ENCODE results near the gene TMEM117. TPM values are rescaled to one million over a fixed set of nuclear protein-coding genes. Genes with fewer than 3 reads are reported as not detected.

Gene TMEM117
- total RNA-seq, 2 experiments from 2014 or later, result 0.77 to 0.79 TPM

DNA sequence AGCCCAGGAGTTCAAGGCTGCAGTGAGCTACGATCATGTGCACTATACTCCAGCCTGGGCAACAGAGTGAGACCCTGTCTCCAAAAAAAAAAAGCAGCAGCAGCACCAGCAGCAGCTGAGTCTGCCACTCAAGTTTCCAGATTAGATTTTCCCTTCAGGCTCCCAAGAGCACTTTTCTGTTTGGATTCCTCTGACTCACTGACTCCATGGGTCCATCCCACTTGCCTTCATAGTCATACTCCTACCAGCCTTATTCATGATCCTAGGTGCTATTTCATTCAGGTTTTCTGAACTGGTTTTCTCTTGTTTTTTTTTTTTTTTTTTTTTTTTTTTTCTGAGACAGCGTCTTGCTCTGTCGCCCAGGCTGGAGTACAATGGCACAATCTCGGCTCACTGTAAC is 23.0 kb upstream of the TMEM117 start:
- CTCF ChIA-PET, result interaction anchor here (0.6 to 0.7 kb wide), 3 partner anchors 24 to 1289 kb away, joined by 3 to 4 read pairs (median 3); no protein-coding TSS in a partner anchor

DNA sequence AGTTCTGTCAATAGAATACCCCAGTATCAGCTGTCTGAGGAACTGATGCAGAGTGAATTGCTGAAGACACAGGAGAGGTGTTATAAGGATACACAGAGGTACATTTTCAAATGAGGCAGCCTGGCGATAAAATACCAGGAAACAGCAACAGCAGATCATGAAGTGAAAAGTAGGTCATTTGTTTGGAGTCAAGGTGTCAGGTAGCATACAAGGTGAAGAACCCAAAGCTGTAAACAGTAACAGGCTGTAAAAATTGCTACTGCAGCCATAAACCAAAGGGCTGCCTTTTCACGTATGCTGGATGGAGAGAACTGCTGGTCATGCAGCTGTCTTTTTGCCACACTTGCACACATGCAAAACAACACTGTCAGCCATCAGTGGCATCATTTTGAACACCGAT is 20.5 kb upstream of the TMEM117 start:
- DNase-seq, result no peak
- Mint-ChIP-seq H3K9me3 (no peaks in the 10 kb centered on the region), H3K36me3 (ENCODE audit: low read depth) (no peaks in the 10 kb centered on the region), H3K4me1 (peaks cover 4% of the 10 kb centered on the region), H3K4me3 (no peak overlapping the region), H3K27me3 (peaks cover 6% of the 10 kb centered on the region), H3K27ac (no peak overlapping the region)
- POLR2A ChIA-PET, result no interaction called here
- CTCF ChIA-PET, result interaction anchor here (3.6 kb wide), 1 partner anchor 10 kb away, joined by 16 read pairs; the partner anchor contains the start of gene TWF1

More for the DNA sequence above, 23.0 kb upstream of the TMEM117 start:
- H3K9me3 Mint-ChIP-seq, result no peaks in the 10 kb centered on the region
- H3K27ac Mint-ChIP-seq, result no peak overlapping the region
- no peak for DNase-seq
- H3K4me3 Mint-ChIP-seq, result no peak overlapping the region
- H3K27me3 Mint-ChIP-seq, result peaks cover 6% of the 10 kb centered on the region
- H3K36me3 Mint-ChIP-seq (ENCODE audit: low read depth), result no peaks in the 10 kb centered on the region
- POLR2A ChIA-PET, result no interaction called here
- peaks cover 4% of the 10 kb centered on the region for H3K4me1 Mint-ChIP-seq

DNA sequence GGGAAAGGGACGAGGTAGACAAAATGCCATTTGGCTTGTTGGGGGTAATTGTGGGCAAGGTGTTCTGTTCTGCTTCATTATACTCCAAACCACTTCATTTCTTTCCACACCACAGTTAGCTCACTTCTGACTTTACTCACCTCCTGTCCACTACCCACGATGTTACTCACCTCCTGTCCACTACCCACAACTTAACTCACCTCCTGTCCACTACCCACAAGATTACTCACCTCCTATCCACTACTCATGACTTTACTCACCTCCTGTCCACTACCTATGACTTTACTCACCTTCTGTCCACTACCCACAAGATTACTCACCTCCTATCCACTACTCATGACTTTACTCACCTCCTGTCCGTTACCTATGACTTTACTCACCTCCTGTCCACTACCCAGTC is 19.7 kb upstream of the TMEM117 start:
- H3K27me3 Mint-ChIP-seq, result peaks cover 5% of the 10 kb centered on the region
- no peak for DNase-seq
- H3K9me3 Mint-ChIP-seq, result no peaks in the 10 kb centered on the region
- ChIA-PET CTCF (interaction anchor here (1.2 to 3.6 kb wide), 2 partner anchors 9 to 11 kb away, joined by 4 to 16 read pairs; partner anchors contain the start of gene TWF1), POLR2A (no interaction called here)
- no peaks in the 10 kb centered on the region for H3K36me3 Mint-ChIP-seq (ENCODE audit: low read depth)
- H3K4me1 Mint-ChIP-seq, result peaks cover 2% of the 10 kb centered on the region
- no peak overlapping the region for H3K4me3 Mint-ChIP-seq
- H3K27ac Mint-ChIP-seq, result no peak overlapping the region

DNA sequence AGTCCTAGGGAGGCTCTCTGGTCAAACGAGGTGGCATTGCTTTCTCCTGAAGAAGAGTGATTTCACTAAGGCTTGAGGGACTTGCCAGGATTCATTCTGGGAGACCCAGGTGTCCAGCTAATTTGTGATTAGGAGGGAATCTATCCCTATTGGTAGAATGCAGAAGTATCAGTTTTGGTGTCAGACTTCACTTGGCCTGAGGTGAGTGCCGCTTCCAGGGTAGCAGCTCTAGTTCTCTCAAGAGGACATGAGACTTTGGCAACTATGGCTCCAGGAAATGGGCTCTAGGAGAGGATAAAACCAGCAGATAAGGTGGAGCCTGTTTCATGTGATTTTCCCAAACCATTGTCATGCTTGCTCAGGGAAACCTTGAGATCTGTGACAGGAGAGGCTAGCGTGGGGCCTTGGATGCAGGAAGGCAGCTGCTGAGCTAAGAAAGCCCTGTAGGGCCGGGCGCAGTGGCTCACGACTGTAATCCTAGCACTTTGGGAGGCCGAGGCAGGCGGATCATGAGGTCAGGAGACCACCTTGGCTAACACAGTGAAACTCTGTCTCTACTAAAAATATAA is 11.6 kb upstream of the TMEM117 start:
- Mint-ChIP-seq H3K27me3 (peaks cover 3% of the 10 kb centered on the region), H3K4me1 (no peaks in the 10 kb centered on the region), H3K36me3 (ENCODE audit: low read depth) (no peaks in the 10 kb centered on the region), H3K4me3 (no peak overlapping the region), H3K27ac (no peak overlapping the region), H3K9me3 (no peaks in the 10 kb centered on the region)
- ChIA-PET CTCF (interaction anchor here (1.4 to 1.7 kb wide), 2 partner anchors 8 to 10 kb away, joined by 4 to 7 read pairs; no protein-coding TSS in a partner anchor), POLR2A (no interaction called here)
- no peak for DNase-seq

DNA sequence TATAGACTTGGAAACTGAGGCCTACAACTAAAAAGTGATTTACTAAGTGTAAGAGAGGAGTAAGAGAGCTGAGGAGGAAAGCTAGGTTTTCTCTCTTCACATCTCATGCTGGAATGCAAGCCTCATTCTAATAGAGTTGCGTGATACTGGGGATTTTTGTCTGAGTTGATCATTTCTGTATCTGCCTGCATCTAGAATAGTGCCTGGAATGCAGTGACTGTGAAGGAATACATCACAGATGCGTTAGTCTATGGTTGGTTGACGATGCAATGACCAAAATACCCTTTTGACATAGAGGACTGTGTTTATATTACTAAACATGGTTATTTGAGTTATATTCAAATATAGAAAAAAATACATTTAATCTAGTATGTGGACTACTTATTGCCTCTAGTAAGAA is 9.2 kb upstream of the TMEM117 start:
- Mint-ChIP-seq H3K27ac (no peak overlapping the region), H3K4me1 (peaks cover under 1% of the 10 kb centered on the region), H3K36me3 (ENCODE audit: low read depth) (no peaks in the 10 kb centered on the region), H3K4me3 (no peak overlapping the region), H3K27me3 (peaks cover 11% of the 10 kb centered on the region), H3K9me3 (no peaks in the 10 kb centered on the region)
- no peak for DNase-seq
- ChIA-PET POLR2A (no interaction called here), CTCF (no interaction called here)

DNA sequence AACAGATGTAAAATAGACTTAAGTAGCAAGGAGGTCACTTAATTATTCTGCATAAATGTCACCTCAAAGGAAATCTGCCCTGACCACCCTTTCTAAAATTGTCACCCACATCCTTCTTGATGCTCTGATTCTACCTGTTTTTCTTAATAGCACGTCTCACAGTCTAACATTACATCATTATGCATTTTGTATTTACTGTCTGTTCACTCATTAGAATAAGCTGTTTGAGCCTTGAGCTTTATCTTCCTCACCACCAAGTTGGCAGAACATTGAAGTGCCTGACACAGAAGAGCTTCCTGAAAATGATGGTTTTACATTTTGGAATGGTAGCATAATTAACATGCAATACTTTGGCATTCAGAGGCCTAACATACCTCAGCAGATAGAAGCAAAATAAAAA is 8.8 kb upstream of the TMEM117 start:
- Mint-ChIP-seq H3K4me1 (peaks cover 4% of the 10 kb centered on the region), H3K36me3 (ENCODE audit: low read depth) (no peaks in the 10 kb centered on the region), H3K27ac (no peak overlapping the region), H3K9me3 (no peaks in the 10 kb centered on the region), H3K4me3 (no peak overlapping the region), H3K27me3 (peaks cover 14% of the 10 kb centered on the region)
- CTCF ChIA-PET, result no interaction called here
- POLR2A ChIA-PET, result no interaction called here
- no peak for DNase-seq

DNA sequence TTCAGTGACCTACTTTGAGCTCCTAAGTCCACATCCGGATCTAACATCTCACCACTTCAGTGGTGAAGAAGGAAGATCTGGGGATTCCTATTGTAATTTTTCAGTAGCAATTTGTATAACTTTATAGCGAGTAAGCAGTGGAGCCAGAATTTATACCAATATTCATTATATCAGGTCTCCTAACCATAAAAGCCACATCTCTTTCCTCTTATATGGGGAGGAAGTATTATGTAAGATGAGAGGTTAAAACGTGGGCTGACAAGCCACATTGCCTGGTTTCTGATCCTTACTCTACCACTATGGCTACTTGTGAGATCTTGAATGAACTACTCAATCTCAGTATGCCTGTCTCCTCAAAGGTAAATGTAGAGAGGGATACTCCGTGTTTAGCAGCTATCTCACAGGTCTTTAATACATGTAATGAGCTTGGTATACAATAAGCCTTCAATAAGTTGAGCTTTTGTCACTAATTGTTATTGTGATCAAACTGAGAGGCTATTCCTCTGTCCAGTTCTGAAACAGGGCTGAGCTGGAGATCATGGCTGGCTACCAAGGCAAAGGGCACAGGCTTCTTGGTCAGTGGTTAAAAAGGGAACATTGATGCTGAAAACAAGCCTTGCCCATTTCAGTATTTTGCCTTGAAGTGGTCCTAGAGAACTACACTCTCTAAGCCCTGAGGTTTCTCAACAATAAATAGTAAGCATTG is 3.3 kb upstream of the TMEM117 start:
- DNase-seq, result peak; percentile 16

DNA sequence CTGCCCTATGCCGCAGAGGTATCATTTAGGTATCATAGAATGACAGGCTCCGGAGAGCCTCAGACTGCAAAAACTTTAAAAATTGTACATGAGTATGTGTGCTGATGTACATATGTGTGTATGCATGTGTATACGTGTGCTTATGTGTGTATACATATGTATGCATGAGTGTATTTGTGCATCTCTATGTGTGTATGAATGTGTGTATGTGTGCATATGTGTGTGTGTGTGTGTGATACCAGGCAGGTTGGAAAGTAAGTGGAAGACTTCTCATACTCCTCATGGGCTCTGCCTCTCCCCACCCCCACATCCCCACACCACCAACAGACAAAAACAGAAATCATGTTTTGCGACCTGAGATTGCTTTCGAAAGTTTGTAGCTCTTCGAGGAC is 621 bp upstream of the TMEM117 start:
- Mint-ChIP-seq H3K4me3 (peak overlapping the region; percentile 73), H3K9me3 (no peaks in the 10 kb centered on the region), H3K27me3 (peaks cover 20% of the 10 kb centered on the region), H3K27ac (peak overlapping the region; percentile 88), H3K4me1 (peaks cover 32% of the 10 kb centered on the region), H3K36me3 (ENCODE audit: low read depth) (no peaks in the 10 kb centered on the region)
- no peak for DNase-seq
- POLR2A ChIA-PET, result no interaction called here
- CTCF ChIA-PET, result interaction anchor here (0.6 kb wide), 1 partner anchor 392 kb away, joined by 3 read pairs; no protein-coding TSS in a partner anchor

More for the DNA sequence above, 3.3 kb upstream of the TMEM117 start:
- CTCF ChIA-PET, result interaction anchor here (0.7 to 1.9 kb wide), 5 partner anchors 9 to 117 kb away, joined by 3 to 7 read pairs (median 3); no protein-coding TSS in a partner anchor
- Mint-ChIP-seq H3K4me3 (no peak overlapping the region), H3K4me1 (peaks cover 29% of the 10 kb centered on the region), H3K27me3 (peaks cover 26% of the 10 kb centered on the region), H3K27ac (no peak overlapping the region), H3K9me3 (no peaks in the 10 kb centered on the region), H3K36me3 (ENCODE audit: low read depth) (no peaks in the 10 kb centered on the region)
- POLR2A ChIA-PET, result interaction anchor here (0.9 kb wide), 1 partner anchor 26 kb away, joined by 4 read pairs; the partner anchor contains the start of gene TWF1

DNA sequence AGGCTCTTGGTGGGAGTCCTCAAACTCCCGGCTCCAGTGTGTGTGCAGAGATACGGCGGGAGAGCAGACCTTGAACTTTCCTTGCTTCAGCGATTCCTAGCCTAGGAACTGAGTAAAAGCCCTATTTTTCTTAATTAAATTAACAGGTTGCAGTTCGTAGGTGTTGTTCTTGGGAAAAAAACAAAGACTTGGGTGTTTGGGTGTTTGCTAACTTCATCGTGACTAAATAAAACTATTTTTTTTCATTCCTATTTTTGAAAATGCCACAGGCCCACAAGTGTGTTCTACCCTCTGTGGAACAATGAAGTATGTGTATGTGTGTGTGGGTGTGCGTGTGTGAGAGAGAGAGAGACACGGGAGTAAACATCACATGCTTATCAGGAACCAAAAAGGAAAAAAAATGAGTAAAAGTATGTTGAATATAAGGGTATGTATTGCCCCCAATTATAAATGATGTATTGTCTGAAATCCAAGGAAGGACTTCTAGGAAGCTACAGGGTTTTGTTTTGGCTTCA is 651 bp downstream of the TMEM117 start:
- Mint-ChIP-seq H3K9me3 (no peaks in the 10 kb centered on the region), H3K4me3 (peak overlapping the region; percentile 66), H3K4me1 (peaks cover 32% of the 10 kb centered on the region), H3K27ac (peak overlapping the region; percentile 71), H3K36me3 (ENCODE audit: low read depth) (no peaks in the 10 kb centered on the region), H3K27me3 (peaks cover 15% of the 10 kb centered on the region)
- ChIA-PET POLR2A (no interaction called here), CTCF (interaction anchor here (0.6 to 0.8 kb wide), 2 partner anchors 16 to 24 kb away, joined by 3 to 4 read pairs; no protein-coding TSS in a partner anchor)
- no peak for DNase-seq

DNA sequence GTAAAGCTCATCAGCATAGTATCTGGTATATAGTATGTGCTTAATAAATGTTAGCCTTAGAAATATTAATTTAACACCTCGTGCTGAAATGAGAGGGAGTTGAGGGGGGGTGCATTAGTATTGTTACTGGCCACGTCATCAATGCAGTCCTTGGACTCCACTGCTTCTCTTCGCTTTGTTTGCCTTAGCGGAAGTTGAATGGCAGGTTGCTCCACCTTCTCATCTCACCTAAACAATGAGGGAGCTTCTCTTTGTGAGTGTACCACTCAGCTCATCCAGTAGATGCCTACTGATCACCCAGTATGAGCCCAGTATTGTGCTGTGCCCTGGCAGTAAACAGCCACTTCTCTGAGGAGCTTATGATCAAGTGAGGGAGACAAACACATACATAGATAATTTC is 4.5 kb downstream of the TMEM117 start:
- CTCF ChIA-PET, result interaction anchor here (1.0 kb wide), 1 partner anchor 35 kb away, joined by 3 read pairs; the partner anchor contains the start of gene TWF1
- no peaks in the 10 kb centered on the region for H3K9me3 Mint-ChIP-seq
- H3K4me3 Mint-ChIP-seq, result no peak overlapping the region
- H3K27me3 Mint-ChIP-seq, result peaks cover under 1% of the 10 kb centered on the region
- peaks cover 14% of the 10 kb centered on the region for H3K4me1 Mint-ChIP-seq
- H3K27ac Mint-ChIP-seq, result no peak overlapping the region
- POLR2A ChIA-PET, result no interaction called here
- H3K36me3 Mint-ChIP-seq (ENCODE audit: low read depth), result no peaks in the 10 kb centered on the region
- DNase-seq, result no peak

DNA sequence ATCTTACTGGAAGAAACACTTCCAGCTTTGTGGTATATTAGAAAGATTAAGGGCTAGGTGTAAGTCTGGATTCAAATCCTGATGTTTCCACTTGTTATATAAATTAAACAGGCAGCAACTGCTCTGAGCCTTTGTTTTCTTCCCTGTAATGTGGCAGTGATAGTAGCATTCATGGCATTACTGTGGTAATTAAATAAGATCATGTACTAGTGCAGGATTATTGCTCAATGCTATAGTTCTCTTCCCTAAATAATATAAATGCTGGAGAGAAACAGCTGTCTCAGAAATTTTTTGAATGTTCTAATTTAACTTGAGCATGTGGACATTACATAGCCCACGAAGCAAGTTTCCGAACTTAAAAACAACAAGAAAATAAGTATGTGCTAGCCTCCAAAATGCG is 5.4 kb downstream of the TMEM117 start:
- Mint-ChIP-seq H3K27me3 (no peaks in the 10 kb centered on the region), H3K27ac (no peak overlapping the region), H3K36me3 (ENCODE audit: low read depth) (no peaks in the 10 kb centered on the region), H3K9me3 (no peaks in the 10 kb centered on the region), H3K4me1 (peaks cover 12% of the 10 kb centered on the region), H3K4me3 (no peak overlapping the region)
- CTCF ChIA-PET, result interaction anchor here (0.8 kb wide), 1 partner anchor 80 kb away, joined by 3 read pairs; no protein-coding TSS in a partner anchor
- DNase-seq, result no peak
- POLR2A ChIA-PET, result no interaction called here

DNA sequence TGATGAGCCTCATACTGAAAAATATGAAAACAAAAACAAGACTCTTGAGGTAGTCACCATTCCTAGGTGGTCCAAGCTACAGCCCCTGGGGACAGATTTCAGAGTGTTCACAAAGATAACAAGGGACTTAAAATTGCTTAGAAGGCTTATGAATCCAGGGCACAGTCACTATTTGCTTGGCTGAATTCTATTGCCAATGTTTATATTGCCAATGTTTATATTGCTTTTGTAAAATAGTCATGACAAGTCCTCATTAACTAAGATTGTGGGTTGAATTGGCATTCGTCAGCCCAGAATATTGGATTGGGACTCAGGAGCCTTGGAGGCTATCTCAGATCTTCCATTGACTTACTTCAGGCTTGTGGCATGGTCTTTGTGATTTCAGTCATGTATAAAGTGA is 6.4 kb downstream of the TMEM117 start:
- POLR2A ChIA-PET, result no interaction called here

More for the DNA sequence above, 6.4 kb downstream of the TMEM117 start:
- H3K4me1 Mint-ChIP-seq, result peaks cover 5% of the 10 kb centered on the region
- no peak for DNase-seq
- H3K4me3 Mint-ChIP-seq, result no peak overlapping the region
- H3K27me3 Mint-ChIP-seq, result no peaks in the 10 kb centered on the region
- no peaks in the 10 kb centered on the region for H3K36me3 Mint-ChIP-seq (ENCODE audit: low read depth)
- CTCF ChIA-PET, result no interaction called here
- H3K27ac Mint-ChIP-seq, result no peak overlapping the region
- H3K9me3 Mint-ChIP-seq, result peaks cover 5% of the 10 kb centered on the region

Measured in activated CD4-positive, alpha-beta T cell treated with anti-CD3 and anti-CD28 coated beads, Interleukin-2, amount 10 ng/mL, durations not matched to agents 7 days and 5 days (primary cell).